Ishikawa (cell line): Measurements from ENCODE around the gene DENND1A.

ENCODE experiments used
- CEBPB ChIP-seq: IDR thresholded peaks from 2 replicates; pipeline ENCODE4 v1.6.1; 2012
- CREB1 ChIP-seq: IDR thresholded peaks from 2 replicates; pipeline ENCODE4 v1.6.1; 2012; ENCODE audit warnings: low read depth
- EGR1 ChIP-seq: IDR thresholded peaks from 2 replicates; pipeline ENCODE4 v1.6.1; 2012
- EP300 ChIP-seq: IDR thresholded peaks from 2 replicates; pipeline ENCODE4 v1.6.1; 2012; ENCODE audit warnings: borderline replicate concordance
- FOXM1 ChIP-seq: IDR thresholded peaks from 2 replicates; pipeline ENCODE4 v1.6.1; 2012; ENCODE audit warnings: low read depth, borderline replicate concordance
- MAX ChIP-seq: IDR thresholded peaks from 2 replicates; pipeline ENCODE4 v1.6.1; 2012
- NFIC ChIP-seq: IDR thresholded peaks from 2 replicates; pipeline ENCODE4 v1.6.1; 2012
- RAD21 ChIP-seq: IDR thresholded peaks from 2 replicates; pipeline ENCODE4 v1.6.1; 2012; ENCODE audit warnings: low read depth
- REST ChIP-seq: IDR thresholded peaks from 2 replicates; pipeline ENCODE4 v1.6.1; 2012; ENCODE audit warnings: low read depth, mild to moderate bottlenecking
- TAF1 ChIP-seq: IDR thresholded peaks from 2 replicates; pipeline ENCODE4 v1.6.1; 2012; ENCODE audit warnings: low read depth, mild to moderate bottlenecking
- TCF12 ChIP-seq: IDR thresholded peaks from 2 replicates; pipeline ENCODE4 v1.6.1; 2012; ENCODE audit warnings: low read depth
- TEAD4 ChIP-seq: IDR thresholded peaks from 2 replicates; pipeline ENCODE4 v1.6.1; 2012
- USF1 ChIP-seq: IDR thresholded peaks from 2 replicates; pipeline ENCODE4 v1.6.1; 2012
- YY1 ChIP-seq: IDR thresholded peaks from 2 replicates; pipeline ENCODE4 v1.6.1; 2012; ENCODE audit warnings: low read depth
- ZBTB7A ChIP-seq: IDR thresholded peaks from 2 replicates; pipeline ENCODE4 v1.6.1; 2012; ENCODE audit warnings: low read depth

The DENND1A gene

GRCh38 chr9:123957168-123957721, 27.3 kb upstream of the DENND1A start:
- TF ChIP-seq NFIC (no peak), EGR1 (no peak), YY1 (no peak), USF1 (no peak), REST (no peak), EP300 (no peak), MAX (no peak), RAD21 (no peak), FOXM1 (no peak), TAF1 (no peak), CEBPB (no peak), CREB1 (no peak), TEAD4 (no peak), TCF12 (no peak), ZBTB7A (no peak)

- TF ChIP-seq EGR1 = no peak
- no peak for TF ChIP-seq MAX
- TF ChIP-seq NFIC = no peak
- no peak for TF ChIP-seq CEBPB
- no peak for TF ChIP-seq FOXM1
These were observed 25.7 kb upstream of the DENND1A start for GRCh38 chr9:123955637-123956036.

- TF ChIP-seq CEBPB (peak; percentile 96), RAD21 (no peak), EP300 (no peak), NFIC (no peak), REST (no peak), TCF12 (no peak), FOXM1 (no peak), CREB1 (no peak)
These were observed 24.8 kb upstream of the DENND1A start for GRCh38 chr9:123954518-123955280.

- TF ChIP-seq FOXM1 = no peak
These were observed 22.9 kb upstream of the DENND1A start for GRCh38 chr9:123952641-123953495.

GRCh38 chr9:123948286-123948685, 18.4 kb upstream of the DENND1A start:
- TF ChIP-seq YY1 = no peak
- TF ChIP-seq FOXM1 = no peak
- TF ChIP-seq RAD21 = no peak
- no peak for TF ChIP-seq USF1
- TF ChIP-seq NFIC = no peak
- TF ChIP-seq CREB1 = no peak
- no peak for TF ChIP-seq CEBPB
- TF ChIP-seq ZBTB7A = no peak
- TF ChIP-seq TCF12 = no peak

GRCh38 chr9:123947326-123947725, 17.4 kb upstream of the DENND1A start:
- no peak for TF ChIP-seq TCF12
- no peak for TF ChIP-seq EGR1
- TF ChIP-seq USF1 = no peak
- TF ChIP-seq TEAD4 = no peak
- TF ChIP-seq REST = no peak
- TF ChIP-seq CREB1 = no peak
- TF ChIP-seq ZBTB7A = no peak
- TF ChIP-seq NFIC = no peak
